Tongue (tissue), 1 donor: ENCODE results near the gene STPG4. TPM values are rescaled to one million over a fixed set of nuclear protein-coding genes. Genes with fewer than 3 reads are reported as not detected.

Experiments used
- total RNA-seq: library from RNA; depleted of rRNA; stranded (reverse); fragments of >200 nt; gene quantifications from one replicate; pipeline ENCODE4 v1.2.3, GENCODE V29; 2014

STPG4 gene
- total RNA-seq, 1 donor from 2014 or later: not detected

Other genes with a start within 250 kb of the STPG4 start
- gene MCFD2, start 239.5 kb downstream of the STPG4 start, total RNA-seq: 55.7 TPM
- 17.8 TPM for gene TTC7A, start 214.1 kb downstream of the STPG4 start, total RNA-seq
- gene CALM2, start 21.2 kb upstream of the STPG4 start, total RNA-seq: 412 TPM
- gene EPCAM, start 214.0 kb upstream of the STPG4 start, total RNA-seq: 12.0 TPM
- 44.3 TPM for gene MSH2, start 247.8 kb upstream of the STPG4 start, total RNA-seq